Superior temporal gyrus (tissue), 1 donor: ENCODE results near the gene MYO15B.
"Not testable (repeated sequence)": the region's sequence is repeated elsewhere in the genome, so short reads cannot be mapped to it uniquely, and the experiment has no call there.

Source experiments
- DNase-seq: peaks from one replicate; pipeline ENCODE4 v3.0.0-alpha.2; 2016; ENCODE audit errors: extremely low spot score

MYO15B gene

DNA sequence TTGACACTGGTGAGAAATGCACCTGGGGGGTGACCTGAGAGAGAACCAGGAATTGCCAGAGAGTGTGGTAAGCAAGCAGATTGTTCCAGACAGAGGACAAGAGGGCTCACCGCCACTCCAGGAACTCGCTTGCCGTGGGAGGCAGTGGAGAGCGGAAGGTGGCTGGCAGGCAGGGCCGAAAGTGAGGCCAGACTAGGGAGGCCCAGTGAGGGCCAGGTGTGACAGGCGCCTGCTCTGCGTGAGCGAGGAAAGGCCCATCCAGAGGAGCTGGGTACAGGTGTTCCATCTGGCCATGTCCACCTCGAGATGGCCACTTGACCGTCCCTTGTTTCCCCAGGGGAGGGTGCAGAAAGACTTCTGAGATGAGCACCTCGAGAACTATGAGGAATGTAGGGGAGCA is 11.9 kb upstream of the MYO15B start:
- no peak for DNase-seq

DNA sequence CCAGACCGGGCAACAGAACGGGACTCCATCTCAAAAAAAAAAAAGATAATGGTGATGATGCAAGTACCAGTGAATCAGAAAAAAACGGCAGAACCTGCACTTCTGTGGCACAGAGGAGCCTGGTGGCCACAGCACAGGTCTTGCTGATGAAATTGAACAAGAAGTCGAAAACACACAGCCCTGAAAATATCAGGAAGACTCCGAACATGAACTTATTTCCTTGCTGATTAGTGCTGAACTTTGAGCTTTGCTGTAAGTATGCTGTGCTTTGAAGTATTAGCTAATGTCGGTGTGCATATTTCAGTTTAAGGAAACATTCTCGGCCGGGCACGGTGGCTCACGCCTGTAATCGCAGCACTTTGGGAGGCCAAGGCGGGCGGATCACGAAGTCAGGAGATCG is 10.9 kb upstream of the MYO15B start:
- DNase-seq, result no peak

DNA sequence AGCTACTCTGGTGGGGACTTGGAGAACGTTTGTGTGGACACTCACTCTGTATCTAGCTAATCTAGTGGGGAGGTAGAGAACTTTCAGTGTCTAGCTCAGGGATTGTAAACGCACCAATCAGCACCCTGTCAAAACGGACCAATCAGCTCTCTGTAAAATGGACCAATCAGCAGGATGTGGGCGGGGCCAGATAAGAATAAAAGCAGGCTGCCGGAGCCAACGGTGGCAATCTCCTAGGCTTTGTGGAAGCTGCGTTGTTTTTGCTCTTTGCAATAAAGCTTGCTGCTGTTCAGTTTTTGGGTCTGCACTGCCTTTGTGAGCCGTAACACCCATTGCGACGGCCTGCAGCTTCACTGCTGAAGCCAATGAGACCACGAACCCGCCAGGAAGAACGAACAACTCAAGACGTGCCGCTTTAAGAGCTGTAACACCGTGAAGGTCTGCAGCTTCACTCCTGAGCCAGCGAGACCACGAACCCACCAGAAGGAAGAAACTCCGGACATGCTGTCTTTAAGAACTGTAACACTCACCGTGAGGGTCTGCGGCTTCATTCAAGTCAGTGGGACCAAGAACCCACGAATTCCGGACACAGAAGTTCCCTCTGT is 6.4 kb upstream of the MYO15B start:
- not testable (repeated sequence) for DNase-seq

DNA sequence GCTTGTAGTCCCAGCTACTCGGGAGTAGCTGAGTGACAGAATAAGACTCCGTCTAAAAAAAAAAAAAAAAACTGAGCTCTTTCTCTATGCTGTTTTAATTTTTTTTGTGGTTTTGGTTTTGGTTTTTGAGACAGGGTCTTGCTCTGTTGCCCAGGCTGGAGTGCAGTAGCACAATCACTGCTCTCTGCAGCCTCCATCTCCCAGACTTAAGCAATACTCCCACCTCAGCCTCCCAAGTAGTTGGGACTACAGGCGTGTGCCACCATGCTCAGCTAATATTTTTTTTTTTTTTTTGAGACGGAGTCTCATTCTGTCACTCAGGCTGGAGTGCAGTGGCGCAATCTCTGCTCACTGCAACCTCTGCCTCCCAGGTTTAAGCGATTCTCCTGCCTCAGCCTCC is 4.4 kb upstream of the MYO15B start:
- DNase-seq, result not testable (repeated sequence)

DNA sequence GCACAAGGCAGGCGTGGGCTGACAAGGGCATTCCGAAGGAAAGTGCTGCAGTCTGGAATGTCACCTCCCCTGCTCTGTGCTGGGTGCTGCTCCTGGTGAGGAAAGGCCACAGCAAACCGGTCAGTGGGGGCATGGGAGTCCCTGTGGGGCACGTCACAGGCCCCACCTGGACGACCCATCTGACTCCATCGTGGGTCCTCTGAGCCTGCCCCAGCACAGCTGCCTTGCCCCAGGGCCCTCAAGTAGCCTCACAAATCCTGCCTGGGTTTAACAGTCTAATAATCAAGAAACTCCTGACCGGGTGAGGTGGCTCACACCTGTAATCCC is 2.8 kb upstream of the MYO15B start:
- DNase-seq, result no peak

DNA sequence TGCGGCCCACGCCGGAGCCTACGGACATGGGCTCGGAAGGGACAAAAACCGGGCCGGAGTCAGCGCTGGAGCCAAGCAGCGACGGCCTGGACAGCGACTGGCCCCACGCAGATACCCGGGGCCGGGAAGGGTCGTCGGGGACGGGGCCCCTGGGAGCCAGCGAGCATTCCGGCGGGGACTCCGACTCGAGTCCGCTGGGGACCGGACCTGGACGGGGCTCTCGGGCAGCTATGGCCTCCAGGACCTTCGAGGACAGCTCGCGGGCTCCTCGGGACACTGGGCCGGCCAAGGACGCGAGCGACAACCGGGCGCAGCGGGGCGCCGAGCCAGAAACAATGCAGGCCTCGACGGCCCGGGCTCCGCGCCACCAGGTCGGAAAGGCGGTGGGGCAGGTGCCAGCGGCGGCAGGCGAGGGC is 1.0 kb downstream of the MYO15B start:
- peak; percentile 12 for DNase-seq

DNA sequence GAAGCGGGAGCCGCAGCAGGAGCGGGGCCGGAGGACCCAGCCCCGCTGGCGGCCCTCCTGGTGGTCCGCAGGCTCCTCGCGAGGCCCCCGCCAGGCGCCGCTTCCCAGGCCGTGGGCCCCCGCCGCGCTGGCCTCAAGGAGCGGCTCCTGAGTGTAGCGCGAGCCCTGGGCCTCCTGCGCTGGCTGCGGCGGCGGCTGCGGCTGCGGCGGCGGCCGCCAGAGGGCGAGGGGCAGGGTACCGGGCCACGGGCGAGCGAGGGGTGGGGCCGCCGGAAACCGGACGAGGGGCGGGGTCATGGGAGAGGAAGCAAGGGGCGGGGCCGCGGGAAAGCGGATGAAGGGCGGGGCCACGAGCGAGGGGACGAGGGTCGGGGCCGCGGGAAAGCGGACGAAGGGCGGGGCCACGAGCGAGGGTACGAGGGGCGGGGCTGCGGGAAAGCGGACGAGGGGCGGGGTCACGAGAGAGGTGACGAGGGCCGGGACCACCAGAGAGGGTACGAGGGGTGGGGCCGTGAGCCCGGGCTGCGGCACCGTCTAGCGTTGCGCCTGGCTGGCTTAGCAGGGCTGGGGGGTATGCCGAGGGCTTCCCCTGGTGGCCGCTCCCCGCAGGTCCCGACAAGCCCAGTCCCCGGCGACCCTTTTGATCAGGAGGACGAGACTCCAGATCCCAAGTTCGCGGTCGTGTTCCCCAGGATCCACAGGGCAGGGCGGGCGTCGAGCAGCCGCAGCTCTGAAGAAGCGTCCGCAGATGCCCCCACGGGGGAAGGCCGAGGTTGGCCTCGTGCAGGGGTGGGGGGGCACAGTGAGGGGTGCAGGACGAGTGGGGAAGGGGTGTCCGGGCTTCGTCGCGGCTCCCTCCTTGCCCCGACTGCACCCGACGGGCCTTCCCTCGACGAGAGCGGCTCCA is 1.7 kb downstream of the MYO15B start:
- DNase-seq, result peak; percentile 70

DNA sequence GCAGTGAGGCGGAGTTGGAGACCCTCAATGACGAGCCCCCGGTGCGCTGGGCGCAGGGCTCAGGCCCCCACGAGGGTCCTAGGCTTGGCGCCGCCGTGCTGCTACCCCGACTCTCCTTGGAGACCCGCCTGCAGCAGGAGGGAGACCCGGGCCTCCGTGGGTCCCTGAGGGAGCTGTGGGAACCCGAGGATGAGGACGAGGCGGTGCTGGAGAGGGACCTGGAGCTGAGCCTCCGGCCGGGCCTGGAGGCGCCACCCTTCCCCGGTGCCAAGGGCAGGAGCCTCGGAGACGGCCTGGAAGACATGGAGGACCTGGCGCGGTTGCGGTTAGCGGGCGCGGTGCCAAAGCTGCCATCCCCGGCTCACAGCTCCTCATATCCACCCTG is 2.3 kb downstream of the MYO15B start:
- no peak for DNase-seq

DNA sequence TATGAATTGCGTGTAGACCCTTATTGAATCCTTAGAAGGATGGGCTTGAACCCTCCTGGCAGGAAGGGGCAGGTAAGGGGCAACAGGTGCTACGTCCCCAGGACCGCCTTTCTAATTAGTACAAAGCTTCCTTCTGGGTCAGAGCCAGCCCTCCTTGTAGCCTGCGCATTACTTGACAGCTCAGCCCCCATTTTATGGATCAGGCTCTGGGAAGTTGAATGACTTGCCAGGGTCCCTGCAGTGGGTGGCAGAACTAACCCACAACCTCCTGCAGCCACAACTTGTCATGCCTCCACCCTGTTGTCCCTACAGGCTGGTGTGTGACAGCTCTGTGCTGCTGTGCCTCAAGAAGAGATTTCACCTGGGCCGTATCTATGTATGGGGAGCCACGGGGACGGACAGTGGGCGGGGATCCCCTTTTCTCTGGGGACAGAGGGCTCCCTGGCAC is 2.7 kb downstream of the MYO15B start:
- DNase-seq, result no peak

DNA sequence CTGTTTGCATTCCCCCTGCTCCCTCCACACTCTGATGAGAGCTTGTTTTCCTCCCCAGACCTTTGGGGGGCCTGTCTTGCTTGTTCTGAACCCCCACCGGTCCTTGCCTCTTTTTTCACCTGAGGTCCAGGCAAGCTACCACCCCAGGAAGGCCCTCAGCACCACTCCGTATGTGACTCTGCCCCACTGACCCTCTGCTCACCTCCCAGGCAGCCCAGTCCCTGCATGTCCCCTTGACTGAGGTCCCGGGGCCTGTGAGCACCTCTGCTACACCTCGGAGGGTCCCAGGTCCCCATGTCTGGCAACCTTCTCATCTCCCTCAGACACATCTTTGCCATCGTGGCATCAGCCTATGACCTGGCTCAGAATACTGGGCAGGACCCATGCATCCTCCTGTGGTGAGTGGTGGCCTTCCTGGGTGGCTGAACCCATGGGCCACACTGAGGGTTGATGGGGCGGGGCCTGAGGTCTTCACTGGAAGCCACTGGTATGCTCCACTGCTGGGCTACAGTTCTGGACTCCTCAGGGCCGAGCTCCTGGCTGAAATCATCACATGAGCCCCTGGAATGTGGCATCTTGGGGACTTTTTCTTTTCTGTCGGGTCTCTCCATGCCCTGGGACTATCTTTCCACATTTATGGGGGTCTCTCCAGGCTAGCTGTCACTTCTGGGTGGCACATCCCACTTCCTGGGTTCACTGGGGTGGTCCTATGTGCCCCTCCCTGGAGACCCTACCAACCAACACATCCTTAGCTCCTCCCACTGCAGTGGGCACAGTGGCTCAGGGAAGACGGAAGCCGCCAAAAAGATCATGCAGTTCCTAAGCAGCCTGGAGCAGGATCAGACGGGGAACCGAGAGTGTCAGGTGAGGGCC is 3.5 kb downstream of the MYO15B start:
- no peak for DNase-seq

DNA sequence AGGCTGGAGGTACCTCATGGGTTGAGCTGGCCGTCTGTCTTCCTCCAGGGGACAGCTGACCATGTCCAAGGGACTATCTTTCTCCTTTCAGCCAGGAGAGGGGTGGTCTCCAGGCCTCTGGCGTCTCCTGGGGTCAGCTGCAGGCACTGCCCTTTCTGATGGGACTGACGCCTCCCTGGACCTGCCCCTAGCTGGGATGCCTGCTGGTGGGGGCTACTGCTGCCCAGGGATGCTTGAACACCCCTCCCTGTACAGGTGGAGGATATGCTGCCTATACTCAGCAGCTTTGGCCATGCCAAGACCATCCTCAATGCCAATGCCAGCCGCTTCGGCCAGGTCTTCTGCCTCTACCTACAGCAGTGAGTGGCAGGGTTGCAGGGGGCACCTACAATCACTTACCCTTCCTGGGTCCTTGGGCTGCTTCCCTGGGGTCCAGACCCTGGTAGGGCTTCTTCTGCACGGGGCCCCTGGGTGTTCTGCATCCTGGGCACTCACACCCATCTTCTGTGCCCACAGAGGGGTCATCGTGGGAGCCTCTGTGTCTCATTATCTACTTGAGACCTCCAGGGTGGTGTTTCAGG is 4.2 kb downstream of the MYO15B start:
- DNase-seq, result no peak

DNA sequence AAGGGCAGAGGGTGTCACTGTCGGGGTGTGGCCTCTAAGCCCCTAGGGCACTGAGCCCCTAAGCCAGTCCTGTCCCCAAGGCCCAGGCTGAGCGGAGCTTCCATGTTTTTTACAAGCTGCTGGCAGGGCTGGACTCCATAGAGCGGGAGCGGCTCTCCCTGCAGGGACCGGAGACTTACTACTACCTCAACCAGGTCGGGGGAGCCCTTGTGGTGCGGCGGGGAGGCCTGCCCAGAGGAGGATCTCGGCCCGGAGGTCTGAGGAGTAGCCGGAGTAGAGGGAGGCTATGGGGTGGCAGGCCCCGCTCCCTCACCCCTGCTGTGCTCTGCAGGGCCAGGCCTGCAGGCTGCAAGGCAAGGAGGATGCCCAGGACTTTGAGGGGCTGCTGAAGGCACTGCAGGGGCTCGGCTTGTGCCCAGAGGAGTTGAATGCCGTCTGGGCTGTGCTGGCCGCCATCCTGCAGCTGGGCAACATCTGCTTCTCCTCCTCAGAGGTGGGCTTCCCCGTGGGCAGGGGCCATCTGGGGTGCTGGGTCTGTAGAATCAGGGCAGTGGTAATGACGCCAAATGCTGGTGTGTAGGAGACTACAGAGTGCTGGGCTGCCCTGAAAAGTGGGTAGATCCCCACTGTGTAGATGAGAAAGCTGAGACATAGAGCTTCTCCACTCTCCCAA is 4.9 kb downstream of the MYO15B start:
- DNase-seq, result no peak

DNA sequence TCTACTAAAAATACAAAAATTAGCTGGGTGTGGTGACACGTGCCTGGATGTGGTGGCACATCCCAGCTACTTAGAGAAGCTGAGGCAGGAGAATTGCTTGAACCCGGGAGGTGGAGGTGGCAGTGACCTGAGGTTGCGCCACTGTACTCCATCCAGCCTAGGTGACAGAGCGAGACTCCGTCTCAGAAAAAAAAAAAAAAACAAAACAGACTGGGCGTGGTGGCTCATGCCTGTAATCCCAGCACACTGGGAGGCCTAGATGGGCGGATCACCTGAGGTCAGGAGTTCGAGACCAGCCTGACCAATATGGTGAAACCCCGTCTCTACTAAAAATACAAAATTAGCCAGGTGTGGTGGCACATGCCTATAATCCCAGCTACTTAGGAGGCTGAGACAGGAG is 5.8 kb downstream of the MYO15B start:
- not testable (repeated sequence) for DNase-seq

DNA sequence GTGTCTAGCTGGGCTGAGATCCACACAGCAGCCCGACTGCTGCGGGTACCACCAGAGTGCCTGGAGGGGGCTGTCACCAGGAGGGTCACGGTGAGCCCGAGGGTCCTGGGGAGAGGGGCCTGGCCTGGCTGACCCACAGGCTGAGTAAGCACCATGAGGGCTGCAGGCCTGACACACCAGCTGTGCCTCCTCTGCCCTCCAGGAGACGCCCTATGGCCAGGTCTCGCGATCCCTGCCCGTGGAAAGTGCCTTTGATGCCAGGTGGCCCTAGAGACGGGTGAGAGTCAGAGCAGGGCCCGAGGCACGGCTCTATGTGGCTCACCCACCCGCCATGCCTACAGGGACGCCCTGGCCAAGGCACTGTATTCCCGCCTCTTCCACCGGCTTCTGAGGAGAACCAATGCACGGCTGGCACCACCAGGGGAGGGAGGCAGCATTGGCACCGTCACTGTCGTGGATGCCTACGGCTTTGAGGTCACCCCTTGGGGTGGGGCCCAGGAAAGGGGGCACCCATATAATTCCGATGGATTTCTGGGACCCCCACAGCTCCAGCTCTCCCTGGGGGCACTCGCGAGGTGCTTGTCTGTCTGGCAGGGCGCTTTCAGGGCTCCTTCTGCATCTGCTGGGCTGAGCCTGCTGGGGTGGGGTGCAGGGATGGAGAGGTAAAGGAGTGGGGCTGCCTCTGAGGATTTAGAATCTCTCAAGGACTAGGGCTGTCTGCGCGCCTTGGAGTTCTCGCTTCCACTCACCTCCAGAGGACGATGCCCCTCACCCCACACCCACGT is 7.1 kb downstream of the MYO15B start:
- DNase-seq, result no peak

DNA sequence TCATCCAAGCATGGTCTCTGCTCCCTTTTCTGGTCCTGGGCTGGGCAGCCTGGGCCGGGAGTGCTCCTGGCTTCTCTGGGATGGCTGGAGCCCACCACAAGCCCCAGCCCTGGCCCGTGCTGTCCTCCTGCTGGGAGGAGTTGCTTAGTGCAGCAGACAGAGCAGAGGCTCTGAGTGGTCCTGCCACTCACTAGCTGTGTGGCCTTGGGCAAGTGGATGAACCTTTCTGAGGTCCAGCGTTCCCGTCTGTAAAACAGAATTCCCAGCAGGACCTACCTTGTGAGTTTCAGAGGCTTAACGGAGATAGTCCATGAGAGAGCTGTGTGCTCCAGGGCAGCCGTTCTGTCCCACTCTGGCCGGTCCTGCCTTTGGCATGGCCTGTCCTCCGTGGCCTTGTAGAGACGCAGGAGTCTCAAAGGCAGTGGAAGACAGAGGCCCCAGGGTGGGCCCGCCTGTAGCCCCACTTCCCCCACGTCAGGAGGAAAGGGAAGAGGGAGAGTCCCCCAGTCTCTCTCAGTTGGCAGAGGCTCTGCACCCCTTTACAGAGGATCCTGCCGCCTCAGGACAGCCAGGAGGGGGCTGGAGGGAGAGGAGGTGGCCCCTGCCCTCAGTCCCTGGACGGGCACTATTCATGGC is 7.8 kb downstream of the MYO15B start:
- DNase-seq, result no peak

DNA sequence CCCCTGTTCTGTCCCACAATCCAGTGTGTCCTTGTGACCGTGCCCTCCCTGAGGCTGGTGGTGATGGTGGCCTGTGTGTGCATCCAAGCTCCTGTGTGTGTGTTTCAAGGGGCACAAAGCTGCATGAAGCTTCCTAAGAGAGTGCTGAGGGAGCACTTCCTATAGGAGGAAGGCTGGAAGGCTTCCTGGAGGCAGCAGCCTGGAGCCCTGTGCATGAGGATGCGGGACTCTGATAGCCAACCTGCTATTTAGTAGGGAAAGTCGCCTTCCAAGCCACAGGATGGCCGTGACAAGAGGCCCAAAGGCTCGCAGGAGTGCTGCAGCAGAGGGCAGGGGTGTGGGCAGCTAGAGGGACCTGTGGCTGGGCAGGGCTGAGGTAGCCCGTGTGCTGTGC is 8.3 kb downstream of the MYO15B start:
- DNase-seq, result no peak

DNA sequence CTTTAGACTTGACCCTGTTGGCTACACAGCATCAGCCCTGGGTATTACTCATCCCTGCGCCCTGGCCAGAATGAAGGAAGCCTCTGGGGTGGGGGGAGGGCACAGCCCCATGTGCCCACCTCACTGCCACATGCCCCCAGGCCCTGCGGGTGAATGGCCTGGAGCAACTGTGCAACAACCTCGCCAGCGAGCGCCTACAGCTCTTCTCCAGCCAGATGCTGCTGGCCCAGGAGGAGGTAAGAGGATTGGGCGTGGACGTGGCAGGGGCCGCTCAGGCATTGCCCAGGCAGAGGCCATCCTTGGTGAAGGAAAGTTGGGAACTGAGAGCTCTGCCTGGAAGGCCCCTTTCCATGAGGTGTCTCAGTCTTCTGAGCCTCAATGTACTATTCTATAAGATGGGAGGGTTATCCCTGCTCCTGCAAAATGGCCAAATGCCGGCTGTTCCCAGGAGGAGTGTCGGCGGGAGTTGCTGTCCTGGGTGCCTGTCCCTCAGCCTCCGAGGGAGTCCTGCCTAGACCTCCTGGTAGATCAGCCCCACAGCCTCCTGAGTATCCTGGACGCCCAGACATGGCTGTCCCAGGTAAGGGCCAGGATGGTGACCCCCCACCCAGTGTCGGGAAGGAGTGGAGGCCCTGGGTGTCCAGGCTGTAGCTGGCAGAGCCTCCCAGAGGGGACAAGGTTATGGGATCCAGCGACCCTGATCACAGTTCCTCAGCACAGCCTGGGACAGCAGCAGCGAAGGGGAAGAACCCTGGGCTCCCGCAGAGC is 8.9 kb downstream of the MYO15B start:
- no peak for DNase-seq

DNA sequence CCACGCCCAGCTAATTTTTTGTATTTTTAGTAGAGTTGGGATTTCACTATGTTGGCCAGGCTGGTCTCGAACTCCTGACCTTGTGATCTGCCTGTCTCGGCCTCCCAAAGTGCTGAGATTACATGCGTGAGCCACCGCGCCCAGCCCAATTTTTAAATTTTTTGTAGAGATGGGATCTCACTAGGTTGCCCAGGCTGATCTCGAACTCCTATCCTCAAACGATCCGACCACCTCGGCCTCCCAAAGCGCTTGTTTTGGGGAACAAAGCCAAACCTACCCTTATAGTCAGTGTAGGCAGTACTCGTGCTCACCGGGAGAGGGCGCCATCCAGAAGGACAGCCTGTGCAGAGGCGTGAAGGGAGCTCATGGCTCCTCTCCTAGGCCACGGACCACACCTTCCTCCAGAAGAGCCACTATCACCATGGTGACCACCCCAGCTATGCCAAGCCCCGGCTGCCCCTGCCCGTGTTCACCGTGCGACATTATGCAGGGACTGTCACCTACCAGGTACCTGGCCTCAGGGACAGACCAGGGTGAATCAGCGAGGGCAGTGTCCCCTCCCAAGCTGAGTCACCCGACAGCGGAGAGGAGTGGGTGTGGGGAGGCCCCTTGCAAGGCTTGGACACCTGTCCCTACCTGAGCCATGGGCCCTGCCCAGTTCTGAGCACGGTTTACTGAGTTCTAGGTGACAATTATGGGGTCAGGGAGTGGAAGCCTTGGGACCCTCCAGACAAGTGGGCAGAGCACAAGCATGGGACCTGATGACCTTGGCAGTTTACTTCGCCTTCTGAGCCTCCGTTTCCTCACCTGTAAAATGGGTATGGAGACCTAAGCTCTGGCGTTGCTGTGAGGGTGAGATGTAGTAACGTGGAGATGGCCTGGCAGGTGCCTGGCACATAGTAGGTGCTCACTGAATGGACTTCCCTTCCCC is 13.7 kb downstream of the MYO15B start:
- DNase-seq, result peak; percentile 33
